A549 (cell line): ENCODE results near the gene ANO8. TPM values are rescaled to one million over a fixed set of nuclear protein-coding genes. Genes with fewer than 3 reads are reported as not detected.

Source experiments
- ATAC-seq, 2 experiments: fragments of 200-7000 bp in 1 of 2; fragments of >200 bp in 1 of 2; cut with Nextera tagmentation in 1 of 2; cut with Tn5 transposase in 1 of 2; 3 replicates each; pipeline versions ENCODE4 v1.8.0 to v1.9.1; 2018 to 2020; ENCODE audit warnings: mild to moderate bottlenecking in 1 of 2, moderate library complexity in 1 of 2
- CTCF ChIA-PET: fragments of 300-600 bp; sonication (Branson Sonifier 250); formaldehyde crosslinking; extraction: SDS; loops from one replicate; lab custom pipeline; 2021; ENCODE audit warnings: antibody characterized with exemption, inconsistent platforms; lab: Yijun Ruan, JAX
- POLR2A ChIA-PET: fragments of 350-600 bp; formaldehyde crosslinking; extraction: SDS; loops from one replicate; lab custom pipeline; 2021; ENCODE audit warnings: antibody characterized with exemption, inconsistent platforms; lab: Yijun Ruan, JAX
- DNase-seq, 2 experiments: peaks; one replicate each; pipeline versions ENCODE4 v3.0.0 to v3.0.0-alpha.2; 2011 to 2016; ENCODE audit warnings: low read depth in 1 of 2, low spot score in 1 of 2
- FAIRE-seq: peaks from 2 replicates; lab custom pipeline; 2011; peaks lifted over from hg19 to GRCh38; lab: Jason Lieb, UNC
- H3K27ac ChIP-seq, 2 experiments: fragments of >200 bp; sonication (Bioruptor Twin); formaldehyde crosslinking; 3 replicates each; pipeline ENCODE4 v1.5.1; 2016 to 2017
- H3K4me1 ChIP-seq: fragments of >200 bp; sonication (Bioruptor Twin); formaldehyde crosslinking; 3 replicates; pipeline ENCODE4 v1.6.1; 2016
- H3K4me2 ChIP-seq: fragments of >200 bp; sonication (Bioruptor Twin); formaldehyde crosslinking; 3 replicates; pipeline ENCODE4 v1.6.1; 2016
- H3K4me3 ChIP-seq: fragments of >200 bp; sonication (Bioruptor Twin); formaldehyde crosslinking; 3 replicates; pipeline ENCODE4 v1.5.1; 2016
- H3K9me3 ChIP-seq: fragments of >200 bp; sonication (Bioruptor Twin); formaldehyde crosslinking; 3 replicates; pipeline ENCODE4 v1.6.1; 2016
- ATOH8 ChIP-seq: fragments of 250-450 bp; sonication (Bioruptor Pico); IDR thresholded peaks from 2 replicates; pipeline ENCODE4 v1.5.0; 2020; ENCODE audit warnings: low read depth, mild to moderate bottlenecking, moderate library complexity
- BCL3 ChIP-seq: fragments of >200 bp; sonication (Bioruptor Twin); formaldehyde crosslinking; IDR thresholded peaks from 3 replicates; pipeline ENCODE4 v1.6.1; 2016
- BHLHE40 ChIP-seq: IDR thresholded peaks from 2 replicates; pipeline ENCODE4 v1.6.1; 2012; ENCODE audit warnings: low read depth, low read length, inconsistent platforms
- CBX2 ChIP-seq: fragments of 200-600 bp; sonication (generic); IDR thresholded peaks from 2 replicates; pipeline ENCODE4 v1.6.1; 2016; ENCODE audit warnings: low read depth, mild to moderate bottlenecking, borderline replicate concordance
- CHD4 ChIP-seq: fragments of 200-600 bp; sonication (generic); IDR thresholded peaks from 2 replicates; pipeline ENCODE4 v1.6.1; 2016; ENCODE audit warnings: antibody characterized with exemption, mild to moderate bottlenecking, borderline replicate concordance
- CTCF ChIP-seq: fragments of >200 bp; sonication (Bioruptor Twin); formaldehyde crosslinking; IDR thresholded peaks from 3 replicates; pipeline ENCODE4 v1.5.1; 2016
- EHF ChIP-seq: fragments of 250-450 bp; sonication (Bioruptor Pico); IDR thresholded peaks from 2 replicates; pipeline ENCODE4 v1.5.0; 2020; ENCODE audit warnings: mild to moderate bottlenecking
- ELK1 ChIP-seq: fragments of 150-350 bp; IDR thresholded peaks from 2 replicates; pipeline ENCODE4 v1.6.1; 2014; ENCODE audit warnings: low read depth, mild to moderate bottlenecking, low read length
- ESRRA ChIP-seq: fragments of 150-350 bp; IDR thresholded peaks from 2 replicates; pipeline ENCODE4 v1.6.1; 2014; ENCODE audit warnings: mild to moderate bottlenecking, low read length, borderline replicate concordance
- FOSL2 ChIP-seq, 2 experiments: fragments of 450-650 bp in 1 of 2; fragments of >200 bp in 1 of 2; sonication (Bioruptor Twin) in 1 of 2; formaldehyde crosslinking; IDR thresholded peaks; 2 replicates each; pipeline versions ENCODE4 v1.5.0 to v1.6.1; 2016 to 2020; ENCODE audit warnings: mild to moderate bottlenecking in 1 of 2, moderate library complexity in 1 of 2
- FOXS1 ChIP-seq: fragments of 250-450 bp; sonication (Bioruptor Pico); IDR thresholded peaks from 2 replicates; pipeline ENCODE4 v1.5.0; 2020; ENCODE audit warnings: mild to moderate bottlenecking, moderate library complexity
- HDAC2 ChIP-seq: fragments of 200-600 bp; sonication (generic); IDR thresholded peaks from 2 replicates; pipeline ENCODE4 v1.6.1; 2016
- HMGXB4 ChIP-seq: fragments of 250-450 bp; sonication (Bioruptor Pico); IDR thresholded peaks from 2 replicates; pipeline ENCODE4 v1.5.0; 2021; ENCODE audit warnings: mild to moderate bottlenecking, moderate library complexity, borderline replicate concordance
- HOXB5 ChIP-seq: fragments of 250-450 bp; sonication (Bioruptor Pico); IDR thresholded peaks from 2 replicates; pipeline ENCODE4 v1.5.0; 2020; ENCODE audit warnings: mild to moderate bottlenecking, moderate library complexity
- JUNB ChIP-seq: fragments of >200 bp; sonication (Bioruptor Twin); formaldehyde crosslinking; IDR thresholded peaks from 2 replicates; pipeline ENCODE4 v1.6.1; 2016
- KDM1A ChIP-seq: fragments of 200-600 bp; sonication (generic); IDR thresholded peaks from 2 replicates; pipeline ENCODE4 v1.6.1; 2016; ENCODE audit warnings: low read depth, mild to moderate bottlenecking
- KDM5A ChIP-seq: fragments of 200-600 bp; sonication (generic); IDR thresholded peaks from 2 replicates; pipeline ENCODE4 v1.6.1; 2016; ENCODE audit warnings: antibody characterized with exemption, mild to moderate bottlenecking
- MAX ChIP-seq: IDR thresholded peaks from 2 replicates; pipeline ENCODE4 v1.6.1; 2012
- MYC ChIP-seq: IDR thresholded peaks from 2 replicates; pipeline ENCODE4 v1.6.1; 2012; ENCODE audit warnings: mild to moderate bottlenecking, inconsistent platforms, low read length, improper control_type of control experiment, borderline replicate concordance
- NPAS2 ChIP-seq: fragments of 250-450 bp; sonication (Bioruptor Pico); IDR thresholded peaks from 2 replicates; pipeline ENCODE4 v1.8.0; 2022; ENCODE audit warnings: mild to moderate bottlenecking, moderate library complexity, borderline replicate concordance
- NR3C1 ChIP-seq: fragments of >200 bp; sonication (Bioruptor Twin); formaldehyde crosslinking; IDR thresholded peaks from 3 replicates; pipeline ENCODE4 v1.6.1; 2017
- PBX3 ChIP-seq: IDR thresholded peaks from 2 replicates; pipeline ENCODE4 v1.6.1; 2012
- POLR2AphosphoS2 ChIP-seq: conservative IDR thresholded peaks from 2 replicates; pipeline ENCODE4 v1.6.1; 2012; ENCODE audit warnings: low read length, improper control_type of control experiment, inconsistent platforms
- RAD21 ChIP-seq, 2 experiments: fragments of >200 bp in 1 of 2; sonication (Bioruptor Twin) in 1 of 2; formaldehyde crosslinking in 1 of 2; IDR thresholded peaks in 1 of 2; conservative IDR thresholded peaks in 1 of 2; 2 replicates in 1 of 2; 3 replicates in 1 of 2; pipeline ENCODE4 v1.6.1; 2012 to 2018; ENCODE audit warnings: inconsistent platforms in 1 of 2
- RARB ChIP-seq: fragments of 250-450 bp; sonication (Bioruptor Pico); IDR thresholded peaks from 2 replicates; pipeline ENCODE4 v1.8.0; 2021; ENCODE audit warnings: mild to moderate bottlenecking, moderate library complexity
- SREBF2 ChIP-seq: fragments of 450-650 bp; IDR thresholded peaks from 2 replicates; pipeline ENCODE4 v1.6.1; 2014; ENCODE audit warnings: mild to moderate bottlenecking, moderate library complexity
- USF2 ChIP-seq: fragments of 450-650 bp; IDR thresholded peaks from 2 replicates; pipeline ENCODE4 v1.6.1; 2014; ENCODE audit warnings: antibody characterized with exemption
- ZC3H11A ChIP-seq: fragments of 450-650 bp; IDR thresholded peaks from 2 replicates; pipeline ENCODE4 v1.6.1; 2014; ENCODE audit warnings: antibody characterized with exemption, mild to moderate bottlenecking
- ZFP36 ChIP-seq: fragments of 450-650 bp; IDR thresholded peaks from 2 replicates; pipeline ENCODE4 v1.6.1; 2014; ENCODE audit warnings: borderline replicate concordance; ENCODE audit not compliant: partially characterized antibody
- ZSCAN20 ChIP-seq: fragments of 250-450 bp; sonication (Bioruptor Pico); IDR thresholded peaks from 2 replicates; pipeline ENCODE4 v1.8.0; 2022; ENCODE audit warnings: mild to moderate bottlenecking, moderate library complexity
- WGBS: methylation state at CpG from one replicate; pipeline ENCODE4 v1.1.6; 2017; ENCODE audit errors: missing lambda C conversion rate; 5-methylcytosine and 5-hydroxymethylcytosine counted together
- polyA plus RNA-seq, 4 experiments: library from polyadenylated mRNA; depleted of rRNA in 3 of 4; stranded (reverse); fragments of >200 nt; fragmentation: RNase III in 1 of 4; extraction: RNeasy Plus Mini Kit Qiagen cat#74134 plus additional on column Dnase treatment in 1 of 4; gene quantifications; 2 replicates in 3 of 4; 3 replicates in 1 of 4; pipeline ENCODE4 v1.2.3, GENCODE V29; 2011 to 2017

ANO8 gene
- polyA plus RNA-seq, 2 of the 4 experiments (the other 2 are of a cell fraction) = 2.2 to 5.5 TPM

GRCh38 chr19:17305517-17306284 lies 29.0 kb downstream of the ANO8 start, which contains the start of gene MRPL34:
MRPL34 (plus strand) TSS chr19:17305872; CDS start chr19:17305893, 21 bp downstream.
- Histone ChIP-seq H3K4me3 (peak within 1 kb of the TSS; percentile 50), H3K27ac (peak within 1 kb of the TSS; percentile 80 to 99), H3K9me3 (no peaks in the 10 kb centered on the region), H3K4me2 (peak within 1 kb of the TSS; percentile 93), H3K4me1 (peaks cover 32% of the 10 kb centered on the region)
- POLR2A ChIA-PET = interaction anchor here (0.6 to 1.9 kb wide), 6 partner anchors 13 to 647 kb away, joined by 3 to 15 read pairs (median 4); partner anchors contain the start of gene ANO8
- DNase-seq (peak; percentile 71 to 99), ATAC-seq (peak; percentile 62 to 80), FAIRE-seq (no peak)
- WGBS = 2% methylated on average over 11 of the region's 55 CpGs
- CTCF ChIA-PET = interaction anchor here (0.6 to 8.7 kb wide), 11 partner anchors 12 to 1889 kb away, joined by 3 to 98 read pairs (median 3); no protein-coding TSS in a partner anchor
- TF ChIP-seq CTCF (peak; percentile 68), ESRRA (peak; percentile 67; the same call in 1 of the 2 replicates), FOSL2 (IDR thresholded peaks at IDR 0.05) (no peak), FOSL2 (CRISPR knock-in tag; IDR thresholded peaks at IDR 0.05) (no peak), KDM5A (no peak), HOXB5 (CRISPR knock-in tag) (no peak), FOXS1 (no peak), HDAC2 (no peak), ZFP36 (no peak), PBX3 (peak; percentile 91; the same call in 1 of the 2 replicates), POLR2AphosphoS2 (no peak), BHLHE40 (no peak), SREBF2 (no peak), NR3C1 (no peak), HMGXB4 (CRISPR knock-in tag) (no peak), BCL3 (no peak; the same call in 2 of the 3 replicates), ELK1 (no peak), KDM1A (peak; percentile 47; the same call in 1 of the 2 replicates), ZSCAN20 (no peak), CBX2 (no peak), MAX (peak; percentile 77), USF2 (0 out of 2 replicates have a peak, but pooled peaks have one; percentile 15), RAD21 (conservative IDR thresholded peaks at IDR 0.05 in 1 of 2, IDR thresholded peaks at IDR 0.05 in 1 of 2) (peak; percentile 55 to 64), ZC3H11A (no peak), RARB (no peak), CHD4 (no peak), ATOH8 (no peak), MYC (no peak; the same call in 1 of the 2 replicates), NPAS2 (CRISPR knock-in tag) (no peak), JUNB (no peak), EHF (CRISPR knock-in tag) (no peak)
